Ammon's horn (tissue), 1 donor: ENCODE measurements around the gene COL23A1.

Experiments
- DNase-seq: peaks from one replicate; pipeline ENCODE4 v3.0.0-alpha.2; 2016; ENCODE audit warnings: low spot score

Gene COL23A1

GRCh38 chr5:178357121-178357521 lies 233.1 kb downstream of the COL23A1 start:
- peak; percentile 25 for DNase-seq

GRCh38 chr5:178356431-178356872 lies 233.7 kb downstream of the COL23A1 start:
- DNase-seq: peak; percentile 68

GRCh38 chr5:178355671-178356070 lies 234.5 kb downstream of the COL23A1 start:
- no peak for DNase-seq

GRCh38 chr5:178353461-178353860 lies 236.7 kb downstream of the COL23A1 start:
- no peak for DNase-seq

- DNase-seq: no peak
These were observed 238.2 kb downstream of the COL23A1 start for GRCh38 chr5:178352035-178352349.

- DNase-seq: no peak
These were observed 238.8 kb downstream of the COL23A1 start for GRCh38 chr5:178351221-178352034.

GRCh38 chr5:178350361-178351220 lies 239.6 kb downstream of the COL23A1 start:
- DNase-seq: no peak

- no peak for DNase-seq
These were observed 240.4 kb downstream of the COL23A1 start for GRCh38 chr5:178349625-178350353.

- DNase-seq: no peak
These were observed 241.1 kb downstream of the COL23A1 start for GRCh38 chr5:178349075-178349511.

- DNase-seq: no peak
These were observed 241.7 kb downstream of the COL23A1 start for GRCh38 chr5:178348356-178349074.

- no peak for DNase-seq
These were observed 242.2 kb downstream of the COL23A1 start for GRCh38 chr5:178347956-178348355.

- peak; percentile 82 for DNase-seq
These were observed 243.4 kb downstream of the COL23A1 start for GRCh38 chr5:178346607-178347334.

GRCh38 chr5:178343306-178343705 lies 246.9 kb downstream of the COL23A1 start:
- DNase-seq: no peak

- DNase-seq: no peak
These were observed 248.4 kb downstream of the COL23A1 start for GRCh38 chr5:178341851-178342140.

GRCh38 chr5:178341091-178341850 lies 248.9 kb downstream of the COL23A1 start:
- no peak for DNase-seq

- DNase-seq: no peak
These were observed 249.6 kb downstream of the COL23A1 start for GRCh38 chr5:178340637-178341036.

- DNase-seq: peak; percentile 23
These were observed 250.0 kb downstream of the COL23A1 start for GRCh38 chr5:178340187-178340586.

GRCh38 chr5:178339272-178339671 lies 250.9 kb downstream of the COL23A1 start:
- DNase-seq: no peak

- no peak for DNase-seq
These were observed 251.4 kb downstream of the COL23A1 start for GRCh38 chr5:178338750-178339144.

- no peak for DNase-seq
These were observed 252.0 kb downstream of the COL23A1 start for GRCh38 chr5:178338126-178338749.
